Colon (tissue), 2 donors: ENCODE results near the gene P2RX2.

Experiments used
- FAIRE-seq: peaks from 2 replicates; lab custom pipeline; 2012; peaks lifted over from hg19 to GRCh38; lab: Jason Lieb, UNC
- donor health status: control.
- donor health status: control.

Gene P2RX2

DNA sequence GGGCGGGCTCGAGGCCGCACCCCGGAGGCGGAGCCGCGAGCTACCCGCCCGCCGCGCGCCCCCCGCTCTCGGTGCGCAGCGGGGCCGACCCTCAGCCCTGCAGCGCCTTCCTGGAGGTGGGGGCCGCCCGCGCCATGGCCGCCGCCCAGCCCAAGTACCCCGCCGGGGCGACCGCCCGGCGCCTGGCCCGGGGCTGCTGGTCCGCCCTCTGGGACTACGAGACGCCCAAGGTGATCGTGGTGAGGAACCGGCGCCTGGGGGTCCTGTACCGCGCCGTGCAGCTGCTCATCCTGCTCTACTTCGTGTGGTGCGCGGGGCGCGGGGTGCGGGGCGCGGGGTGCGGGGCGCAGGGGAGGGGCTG lies at the start of gene P2RX2:
P2RX2 (plus strand) TSS at position 94 of the 361 bp plus-strand sequence; CDS start at position 135, 41 bp downstream.
- no peak for FAIRE-seq

DNA sequence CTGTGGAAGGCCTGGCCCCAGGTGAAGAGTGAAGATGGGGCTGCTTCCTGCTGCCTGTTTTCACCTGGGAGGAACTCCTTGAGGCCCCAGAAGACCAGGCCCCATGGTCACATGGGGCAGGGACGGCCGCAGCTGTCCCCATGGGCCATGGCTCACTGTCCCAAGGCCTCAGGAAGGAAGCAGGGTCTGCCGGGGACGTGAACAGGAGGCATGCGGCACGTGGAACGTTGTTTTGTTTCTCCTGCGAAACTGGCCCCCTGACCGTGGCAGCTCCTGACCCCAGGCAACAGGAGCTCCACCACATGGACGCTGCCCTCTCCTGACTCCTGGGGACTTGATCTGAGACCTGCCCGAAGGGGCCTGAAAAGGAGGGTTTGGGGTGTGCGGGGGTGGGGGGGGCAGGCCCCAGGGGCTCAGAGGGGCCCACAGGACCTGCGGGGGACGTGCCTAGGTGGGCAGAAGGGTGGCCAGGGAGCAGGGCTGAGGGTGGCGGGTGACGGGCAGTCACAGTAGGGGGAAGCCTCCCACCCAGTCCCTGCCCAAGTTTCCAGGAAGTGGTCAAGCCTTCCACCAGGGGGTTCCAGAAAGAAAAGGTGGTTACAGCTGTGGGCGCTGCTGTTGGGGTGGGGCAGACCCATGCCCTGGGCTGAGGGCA lies 49.6 kb upstream of the P2RX2 start:
- no peak for FAIRE-seq

DNA sequence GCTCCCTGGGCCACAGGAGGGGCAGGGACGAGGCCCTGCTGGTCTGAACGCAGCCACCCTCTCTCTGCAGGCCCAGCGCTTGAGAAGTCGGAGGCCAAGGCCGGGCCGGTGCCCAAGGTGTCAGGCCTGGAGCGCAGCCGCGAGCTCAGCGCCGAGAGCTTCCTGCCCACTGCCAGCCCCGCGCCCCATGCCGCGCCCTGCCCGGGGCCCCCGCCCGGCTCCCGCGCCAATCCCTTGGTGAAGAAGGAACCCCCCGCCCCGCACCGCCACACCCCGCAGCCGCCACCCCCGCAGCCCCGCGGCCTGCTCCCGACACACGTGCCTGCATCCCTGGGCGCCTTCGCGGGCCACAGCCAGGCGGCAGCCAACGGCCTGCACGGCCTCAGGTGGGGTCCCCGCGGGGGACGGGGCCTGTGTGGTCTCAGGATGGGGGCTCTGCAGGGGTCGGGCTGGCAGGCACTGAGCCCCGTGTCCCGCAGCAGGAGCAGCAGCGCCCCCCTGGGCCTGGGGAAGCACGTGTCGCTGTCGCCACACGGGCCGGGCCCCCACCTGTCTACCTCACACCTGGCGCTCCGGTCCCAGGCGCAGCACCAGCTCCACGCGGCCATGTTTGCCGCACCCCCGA lies 48.6 kb upstream of the P2RX2 start:
- no peak for FAIRE-seq

DNA sequence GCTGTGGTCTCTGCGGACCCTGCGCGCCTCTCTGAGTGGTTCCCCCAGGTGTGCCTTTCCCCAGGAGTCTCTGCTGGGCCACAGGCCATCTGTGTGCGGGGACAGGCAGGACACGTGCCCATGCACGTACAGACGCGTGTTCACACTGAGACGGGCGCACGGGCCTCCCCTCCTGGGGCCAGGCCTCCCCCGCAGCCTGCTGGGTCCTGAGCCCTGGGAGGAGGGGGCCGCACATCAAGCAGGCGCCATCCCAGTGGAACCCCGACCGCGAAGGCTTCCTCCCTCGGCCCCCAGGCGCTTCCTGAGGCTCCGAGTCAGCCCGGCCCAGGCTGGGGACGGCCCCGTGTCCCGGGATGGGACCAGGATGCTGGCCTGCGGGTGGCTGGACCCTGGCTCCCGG lies 47.9 kb upstream of the P2RX2 start:
- FAIRE-seq, result no peak

DNA sequence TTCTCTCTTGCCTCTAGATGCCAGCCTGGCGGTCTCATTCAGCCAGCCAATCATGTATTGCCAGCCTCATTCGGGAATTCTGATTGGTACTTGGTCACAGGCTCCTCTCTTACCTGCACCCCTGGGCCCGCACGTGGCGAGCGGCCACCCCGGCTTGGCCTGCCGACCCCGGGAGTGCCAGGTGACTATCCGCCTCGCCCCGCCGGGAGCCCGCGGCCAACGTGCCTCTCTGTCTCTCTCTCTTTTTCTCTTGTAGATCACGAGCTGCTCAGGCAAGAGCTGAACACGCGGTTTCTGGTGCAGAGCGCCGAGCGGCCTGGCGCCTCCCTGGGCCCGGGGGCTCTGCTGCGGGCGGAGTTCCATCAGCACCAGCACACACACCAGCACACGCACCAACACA lies 47.5 kb upstream of the P2RX2 start:
- no peak for FAIRE-seq

DNA sequence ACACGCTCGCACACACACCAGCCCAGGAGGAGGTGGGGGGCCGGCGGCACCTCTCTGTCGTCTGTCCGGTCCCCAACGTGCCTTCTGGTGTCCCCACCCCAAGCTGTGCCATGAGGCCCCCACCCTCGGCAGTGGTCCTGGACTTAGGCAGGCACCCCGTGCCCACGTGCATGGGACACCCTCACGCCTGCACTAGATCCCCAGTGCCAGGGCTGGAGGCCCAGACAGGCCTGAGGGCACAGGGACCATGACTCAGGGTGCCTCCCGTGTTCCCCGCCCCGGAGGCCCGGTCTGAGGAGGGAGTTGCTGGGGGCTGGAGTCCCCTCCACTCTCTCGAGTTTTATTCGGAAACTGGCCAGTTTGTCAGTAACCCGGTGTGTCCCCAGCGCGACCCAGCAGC lies 47.0 kb upstream of the P2RX2 start:
- no peak for FAIRE-seq

DNA sequence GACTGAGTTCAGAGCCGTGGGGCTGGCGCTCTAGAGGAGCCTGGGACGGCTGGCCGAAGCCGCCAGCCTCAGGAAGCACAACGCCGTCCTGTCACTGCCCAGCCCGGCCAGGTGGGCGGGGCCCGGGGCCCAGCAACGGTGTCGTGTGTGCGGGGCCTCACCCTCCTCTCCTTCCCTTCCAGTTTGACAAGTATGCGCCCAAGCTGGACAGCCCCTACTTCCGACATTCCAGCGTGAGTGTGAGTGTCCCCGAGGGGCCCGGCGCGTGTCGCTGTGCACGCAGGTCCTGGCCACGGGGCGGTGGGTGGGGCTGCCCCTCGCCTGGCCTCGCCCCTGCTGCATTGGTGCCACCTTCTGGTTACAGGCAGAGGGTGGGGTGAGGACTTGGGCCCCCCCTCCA lies 46.5 kb upstream of the P2RX2 start:
- no peak for FAIRE-seq

DNA sequence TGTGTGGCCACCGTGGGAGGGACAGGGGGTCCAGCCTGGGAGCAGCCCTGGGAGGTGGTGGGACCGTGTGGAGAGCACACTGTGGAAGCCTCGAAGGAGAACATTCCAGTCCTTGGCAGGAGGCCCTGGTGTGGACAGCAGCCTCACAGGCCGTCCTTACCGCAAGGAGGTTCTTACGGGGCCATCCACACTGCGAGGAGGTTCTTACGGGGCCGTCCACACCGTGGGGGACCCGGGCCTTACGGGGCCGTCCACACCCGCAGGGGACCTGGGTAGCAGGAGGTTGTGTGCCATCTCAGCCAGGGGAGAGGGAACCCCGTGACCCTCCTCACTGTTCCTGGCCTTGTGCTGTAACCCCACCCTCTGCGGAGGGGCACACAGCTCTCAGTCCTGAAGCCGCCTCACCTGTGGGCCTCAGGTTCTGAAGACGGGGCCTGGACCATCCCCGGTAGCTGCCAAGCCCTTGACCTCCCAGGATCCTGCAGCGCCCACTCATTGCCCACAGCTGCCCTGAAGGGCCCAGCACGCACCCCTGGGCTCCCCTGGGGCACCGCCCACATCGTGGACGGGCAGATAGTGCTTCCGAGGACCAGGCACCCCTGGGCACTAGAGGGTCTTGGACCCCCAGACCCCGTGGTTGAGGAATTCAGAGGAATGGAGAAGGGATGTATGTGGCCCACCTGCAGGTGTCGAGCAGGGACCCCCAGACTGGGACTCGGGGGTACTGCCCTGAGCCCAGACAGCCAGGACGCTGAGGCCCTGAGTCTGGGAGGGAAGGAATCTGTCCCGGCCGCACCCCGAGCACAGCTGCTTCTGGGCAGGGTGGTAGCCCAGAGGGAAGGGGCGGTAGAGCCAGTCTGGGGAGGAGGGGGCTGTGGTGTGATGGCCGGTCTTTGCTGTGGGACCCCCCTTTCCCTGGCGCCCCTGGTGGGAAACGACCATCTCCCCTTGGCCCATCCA lies 45.5 kb upstream of the P2RX2 start:
- FAIRE-seq, result no peak

DNA sequence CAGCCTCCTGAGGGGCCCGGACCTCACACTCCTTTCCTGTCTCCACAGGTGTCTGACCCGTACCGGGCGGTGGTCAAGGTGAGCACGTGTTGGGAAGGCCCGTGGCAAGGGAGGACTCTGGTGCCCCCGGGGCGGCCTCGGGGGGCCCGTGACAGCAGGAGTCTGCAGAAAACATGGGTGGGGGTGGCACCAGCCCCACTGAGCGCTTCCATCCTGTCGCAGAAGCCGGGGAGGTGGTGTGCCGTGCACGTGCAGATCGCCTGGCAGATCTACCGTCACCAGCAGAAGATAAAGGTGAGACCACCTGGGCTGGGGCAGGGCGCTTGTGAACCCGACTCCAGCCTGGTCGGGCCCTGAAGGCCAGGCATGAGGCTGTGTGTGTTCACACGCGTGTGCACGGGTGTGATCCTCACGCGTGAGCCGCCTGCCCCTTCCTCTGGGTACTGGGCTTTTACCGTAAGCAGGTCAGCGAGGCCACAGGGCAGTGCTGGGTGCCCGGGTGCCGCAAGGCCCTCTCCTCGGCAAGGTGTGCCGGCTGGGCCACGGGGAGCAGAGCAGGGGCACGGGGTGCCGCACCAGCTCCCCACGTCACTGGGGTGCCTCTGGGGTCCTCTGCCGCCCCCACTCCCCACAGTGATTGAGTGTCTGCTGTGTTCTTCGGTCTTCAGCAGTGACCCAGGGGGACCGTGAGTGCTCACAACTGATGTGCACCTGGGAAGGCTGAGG lies 44.1 kb upstream of the P2RX2 start:
- FAIRE-seq, result no peak

DNA sequence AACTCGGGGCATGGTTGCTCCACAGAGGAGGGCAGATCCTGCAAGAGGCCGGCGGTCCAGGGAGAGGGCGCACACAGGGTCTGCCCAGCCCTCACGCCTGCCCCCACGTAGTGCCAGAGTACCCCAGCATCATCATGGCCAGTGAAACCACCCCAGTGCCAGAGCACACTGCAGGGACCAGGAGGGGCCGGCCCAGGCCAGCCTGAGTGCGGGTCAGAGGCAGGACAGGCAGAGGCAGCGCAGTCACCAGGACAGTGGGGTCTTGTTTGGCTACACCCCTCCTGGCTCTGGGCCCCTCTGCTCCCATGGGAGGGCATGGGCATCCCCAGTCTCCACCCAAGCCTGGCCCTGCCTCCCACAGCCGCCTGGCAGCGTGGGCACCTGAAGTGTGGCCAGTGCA lies 42.9 kb upstream of the P2RX2 start:
- FAIRE-seq, result no peak

DNA sequence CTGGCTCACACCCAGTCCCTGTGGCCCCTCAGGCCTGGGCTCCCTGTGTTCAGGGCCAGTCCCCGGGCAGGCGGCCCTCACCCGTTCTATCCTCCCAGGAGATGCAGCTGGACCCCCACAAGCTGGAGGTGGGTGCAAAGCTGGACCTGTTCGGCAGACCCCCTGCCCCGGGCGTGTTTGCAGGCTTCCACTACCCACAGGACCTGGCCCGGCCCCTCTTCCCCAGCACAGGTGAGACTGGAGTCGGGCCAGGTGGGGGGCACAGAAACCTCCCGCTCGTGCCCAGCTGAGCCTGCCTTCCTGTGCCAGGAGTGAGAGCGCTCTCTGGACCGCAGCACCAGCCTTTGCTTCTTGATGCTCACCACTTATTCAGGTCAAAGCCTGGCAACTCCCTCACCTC lies 41.9 kb upstream of the P2RX2 start:
- no peak for FAIRE-seq

DNA sequence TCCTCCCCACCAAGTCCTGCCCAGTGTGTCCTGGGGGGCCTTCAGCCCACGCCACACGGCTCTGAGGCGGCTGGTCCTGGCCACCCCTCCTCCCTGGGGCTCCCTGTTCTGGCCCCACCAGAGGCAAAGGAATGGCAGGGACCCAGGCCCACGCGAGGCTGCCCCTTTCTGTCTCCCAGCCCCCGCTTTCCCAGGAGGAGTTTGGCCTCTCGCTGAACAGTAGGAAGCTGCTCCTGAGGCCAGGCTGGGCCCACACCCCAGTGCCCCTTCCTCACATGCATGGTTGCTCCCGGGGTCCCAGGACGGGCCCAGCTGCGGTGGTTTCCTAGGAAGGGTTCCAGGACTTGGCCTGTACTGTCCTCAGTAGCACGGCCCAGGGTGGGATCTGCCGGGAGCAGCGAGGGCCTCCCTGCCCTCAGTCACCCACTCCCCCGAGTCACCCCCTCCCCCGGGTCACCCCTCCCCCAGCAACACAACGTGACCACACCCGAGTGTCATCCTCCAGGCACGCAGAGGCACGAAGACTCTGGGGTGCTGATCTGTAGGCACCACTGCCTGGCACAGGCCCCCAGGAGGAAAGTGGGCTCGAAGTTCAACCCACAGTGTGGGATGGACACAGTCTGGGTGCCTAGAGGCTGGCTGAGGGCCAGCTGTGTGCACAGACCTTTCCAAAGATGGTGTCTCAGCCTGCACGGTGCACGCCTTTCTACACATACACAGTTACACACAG lies 41.2 kb upstream of the P2RX2 start:
- no peak for FAIRE-seq

DNA sequence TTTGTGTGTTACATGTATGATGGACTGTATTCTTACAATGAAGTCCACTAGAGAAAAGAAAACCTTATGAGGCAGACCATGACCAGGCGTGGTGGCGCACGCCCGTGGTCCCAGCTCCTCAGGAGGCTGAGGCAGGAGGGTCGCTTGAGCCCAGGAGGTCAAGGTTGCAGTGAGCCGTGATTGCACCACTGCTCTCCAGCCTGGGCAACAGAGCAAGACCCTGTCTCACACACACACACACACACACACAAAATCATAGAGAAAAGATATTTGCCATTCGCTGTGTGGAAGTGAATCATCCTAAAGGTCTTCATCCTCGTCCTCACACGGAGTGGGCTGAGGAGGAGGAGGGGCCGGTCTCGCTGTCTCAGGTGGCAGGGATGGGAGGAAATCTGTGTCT lies 40.5 kb upstream of the P2RX2 start:
- FAIRE-seq, result no peak

DNA sequence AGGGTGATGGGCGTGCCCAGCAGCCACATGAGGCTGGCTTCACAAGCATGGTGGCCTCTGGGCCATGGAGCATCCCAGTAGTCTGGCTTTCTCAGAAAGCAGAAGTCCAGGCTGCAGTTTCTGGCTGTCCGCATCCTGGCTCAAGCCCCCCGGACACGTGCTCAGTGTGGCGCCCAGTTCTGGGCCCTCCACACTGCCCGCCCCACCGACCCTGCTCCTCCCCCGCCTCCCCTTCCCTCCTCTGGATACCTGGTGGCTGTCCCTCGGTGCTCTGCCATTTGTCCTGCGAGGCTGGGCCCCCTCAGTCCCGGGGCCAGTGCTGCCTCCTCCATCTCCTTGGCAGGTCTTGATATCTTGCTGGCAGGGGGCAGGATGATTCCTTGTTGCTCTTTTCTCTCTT lies 39.8 kb upstream of the P2RX2 start:
- no peak for FAIRE-seq

DNA sequence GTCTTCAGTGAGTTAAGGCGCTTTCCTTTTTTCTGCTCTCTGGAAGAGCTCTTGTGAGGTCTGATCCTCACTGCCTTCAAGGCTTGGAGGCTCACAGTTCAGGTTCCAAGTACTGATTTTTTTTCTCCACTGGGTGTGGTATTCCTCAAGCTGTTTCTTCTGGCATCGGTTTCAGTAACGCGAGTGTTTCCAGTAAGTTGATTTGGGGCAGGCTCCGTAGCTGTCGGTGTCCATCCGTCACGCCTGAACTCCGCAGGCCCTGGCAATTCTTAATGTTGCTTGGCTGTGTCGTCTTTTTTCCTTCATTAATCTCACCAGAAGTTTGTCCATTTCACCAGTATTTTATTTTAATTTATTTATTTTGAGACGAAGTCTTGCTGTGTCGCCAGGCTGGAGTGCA lies 38.8 kb upstream of the P2RX2 start:
- no peak for FAIRE-seq

DNA sequence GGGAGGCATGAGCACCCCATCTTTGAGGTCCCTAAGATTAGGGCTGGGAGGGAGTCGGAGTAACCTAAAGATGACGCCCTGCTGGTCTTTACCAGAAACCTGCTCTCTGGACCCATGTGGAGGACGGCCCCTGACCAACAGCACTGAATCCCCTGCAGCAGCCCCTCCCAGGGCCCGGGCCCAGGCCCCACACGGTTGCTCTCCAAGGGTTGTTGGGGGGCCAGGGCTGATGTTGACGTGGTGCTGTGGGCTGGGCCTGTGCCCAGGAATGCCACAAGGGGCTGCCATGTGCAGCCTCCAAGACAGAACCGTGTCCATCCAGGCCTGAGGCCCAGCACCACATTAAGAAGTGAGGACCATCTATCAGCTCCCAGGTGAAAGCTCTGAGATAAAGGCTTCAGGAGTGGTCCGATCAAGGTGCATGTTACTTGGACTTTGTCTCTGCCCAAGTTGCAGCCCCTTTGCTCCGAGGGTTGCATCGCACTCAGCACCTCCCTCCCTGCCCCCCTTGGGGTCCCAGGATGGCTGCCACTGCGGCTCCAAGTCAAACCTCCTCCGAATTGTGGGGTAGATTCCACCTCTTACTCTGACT lies 37.8 kb upstream of the P2RX2 start:
- FAIRE-seq, result no peak

DNA sequence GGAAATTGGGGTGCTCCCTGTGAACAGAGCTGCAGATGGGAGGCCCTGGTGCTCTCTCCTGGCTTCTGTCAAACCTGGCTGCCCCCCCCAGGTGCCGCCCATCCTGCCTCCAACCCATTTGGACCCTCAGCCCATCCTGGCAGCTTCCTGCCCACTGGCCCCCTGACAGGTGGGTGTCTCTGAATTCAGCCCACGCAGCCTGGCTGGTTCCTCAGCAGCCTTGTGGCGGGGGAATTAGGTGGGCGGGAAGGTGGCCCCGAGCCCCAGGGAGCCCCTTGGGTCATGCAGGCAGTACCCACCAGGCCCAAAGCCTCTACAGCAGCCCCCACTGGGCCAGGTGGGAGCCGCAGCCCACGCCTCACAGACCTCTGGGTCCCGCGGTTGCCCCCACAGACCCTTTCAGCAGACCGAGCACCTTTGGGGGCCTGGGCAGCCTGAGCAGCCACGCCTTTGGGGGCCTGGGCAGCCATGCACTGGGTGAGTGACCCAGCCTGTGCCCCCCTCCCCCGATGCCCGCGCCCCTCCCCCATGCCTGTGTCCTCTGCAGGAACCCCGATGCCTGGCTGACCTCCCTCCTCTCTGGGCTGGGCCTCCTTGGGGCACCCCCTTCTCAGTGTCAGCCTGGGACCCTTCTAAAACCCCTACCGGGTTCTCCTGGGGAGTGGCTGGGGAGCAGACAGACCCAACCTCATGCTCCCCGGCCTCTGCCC lies 37.1 kb upstream of the P2RX2 start:
- no peak for FAIRE-seq

DNA sequence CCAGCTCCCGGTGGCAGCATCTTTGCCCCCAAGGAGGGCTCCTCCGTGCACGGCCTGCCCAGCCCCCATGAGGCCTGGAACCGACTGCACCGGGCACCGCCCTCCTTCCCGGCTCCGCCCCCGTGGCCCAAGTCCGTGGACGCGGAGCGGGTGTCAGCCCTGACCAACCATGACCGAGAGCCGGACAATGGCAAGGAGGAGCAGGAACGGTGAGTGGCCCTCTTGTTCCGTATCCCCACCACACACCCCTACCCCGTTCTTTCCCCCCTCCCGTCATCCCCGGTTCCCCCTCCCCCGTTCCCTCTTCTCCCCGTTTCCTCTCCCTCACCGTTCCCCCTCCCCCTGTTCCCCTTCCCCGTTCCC lies 36.5 kb upstream of the P2RX2 start:
- FAIRE-seq, result no peak

DNA sequence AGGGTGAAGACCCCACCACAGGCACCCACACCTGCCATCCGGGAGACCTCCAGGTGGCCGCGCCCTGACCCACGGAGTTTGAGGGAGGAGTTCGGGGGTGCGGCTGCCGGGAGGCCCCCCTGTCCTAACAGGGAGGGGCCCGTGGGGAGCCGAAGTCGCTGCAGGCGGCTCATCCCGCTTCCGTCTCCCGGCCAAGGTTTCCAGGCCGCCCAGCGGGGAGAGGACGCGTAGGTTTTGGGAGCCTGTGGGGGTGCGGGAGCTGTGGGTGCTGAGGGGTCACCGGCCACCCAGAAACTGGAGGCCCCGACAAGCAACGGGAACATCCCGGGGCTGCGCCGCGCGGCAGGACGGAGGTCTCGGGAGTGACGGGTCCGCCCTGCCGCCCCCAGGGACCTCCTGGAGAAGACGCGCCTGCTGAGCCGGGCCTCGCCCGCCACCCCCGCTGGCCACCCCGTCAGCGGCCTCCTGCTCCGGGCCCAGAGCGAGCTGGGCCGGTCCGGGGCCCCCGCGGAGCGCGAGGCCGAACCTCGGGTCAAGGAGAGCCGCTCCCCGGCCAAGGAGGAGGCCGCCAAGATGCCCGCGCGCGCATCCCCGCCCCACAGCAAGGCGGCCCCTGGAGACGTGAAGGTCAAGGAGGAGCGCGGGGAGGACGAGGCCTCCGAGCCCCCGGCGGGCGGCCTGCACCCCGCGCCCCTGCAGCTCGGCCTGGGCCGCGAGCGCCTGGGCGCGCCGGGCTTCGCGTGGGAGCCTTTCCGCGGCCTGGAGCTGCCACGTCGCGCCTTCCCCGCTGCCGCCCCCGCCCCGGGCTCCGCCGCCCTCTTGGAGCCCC lies 35.8 kb upstream of the P2RX2 start:
- no peak for FAIRE-seq

DNA sequence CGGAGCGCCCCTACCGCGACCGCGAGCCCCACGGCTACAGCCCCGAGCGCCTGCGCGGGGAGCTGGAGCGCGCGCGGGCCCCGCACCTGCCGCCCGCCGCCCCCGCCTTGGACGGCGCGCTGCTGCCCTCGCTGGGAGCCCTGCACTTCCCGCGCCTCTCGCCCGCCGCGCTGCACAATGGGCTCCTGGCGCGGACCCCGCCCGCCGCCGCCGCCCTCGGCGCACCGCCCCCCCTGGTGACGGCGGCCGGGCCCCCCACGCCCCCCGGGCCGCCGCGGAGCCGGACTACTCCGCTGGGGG lies 35.2 kb upstream of the P2RX2 start:
- FAIRE-seq, result no peak
